PC-3 (cell line): ENCODE measurements around the gene TSHZ2. TPM values are rescaled to one million over a fixed set of nuclear protein-coding genes. Genes with fewer than 3 reads are reported as not detected.

Experiments
- ATAC-seq: fragments of 200-7000 bp; cut with Tn5 transposase; 2 replicates; pipeline ENCODE4 v1.9.1; 2020; ENCODE audit warnings: mild to moderate bottlenecking, moderate library complexity
- BruUV-seq: library from RNA; stranded (reverse); fragments of 400-500 nt; replicated peaks from 2 replicates; lab custom pipeline; 2021; lab: Mats Ljungman, UMichigan
- CTCF ChIA-PET: fragments of 300-600 bp; sonication (Branson Sonifier 250); formaldehyde crosslinking; loops from one replicate; lab custom pipeline; 2022; ENCODE audit warnings: antibody characterized with exemption; lab: Charles Lee
- POLR2A ChIA-PET: fragments of 300-600 bp; sonication (Branson Sonifier 250); formaldehyde crosslinking; loops from one replicate; lab custom pipeline; 2022; ENCODE audit warnings: antibody characterized with exemption; ENCODE audit not compliant: unreplicated experiment; lab: Charles Lee
- DNase-seq: peaks from one replicate; pipeline ENCODE4 v3.0.0-alpha.2; 2015
- H2AFZ ChIP-seq: fragments of 300-600 bp; sonication (generic); 2 replicates; pipeline ENCODE4 v1.6.0; 2016; ENCODE audit warnings: antibody characterized with exemption, low read length
- H3F3A ChIP-seq: fragments of 300-600 bp; sonication (generic); one replicate; pipeline ENCODE4 v1.6.0; 2017; ENCODE audit warnings: antibody characterized with exemption, low read length, control low read depth, mild to moderate bottlenecking; ENCODE audit not compliant: unreplicated experiment
- H3K27ac ChIP-seq: fragments of 300-600 bp; sonication (generic); 2 replicates; pipeline ENCODE4 v1.5.1; 2016; ENCODE audit warnings: mild to moderate bottlenecking, low read length
- H3K27me3 ChIP-seq: fragments of 300-600 bp; sonication (generic); 2 replicates; pipeline ENCODE4 v1.6.1; 2016; ENCODE audit warnings: low read length, mixed read lengths
- H3K36me3 ChIP-seq: fragments of 300-600 bp; sonication (generic); 2 replicates; pipeline ENCODE4 v1.6.1; 2016; ENCODE audit warnings: low read depth, mixed run types, low read length, mixed read lengths
- H3K4me1 ChIP-seq: fragments of 300-600 bp; sonication (generic); 2 replicates; pipeline ENCODE4 v1.5.1; 2016; ENCODE audit warnings: low read length; ENCODE audit not compliant: insufficient read depth
- H3K4me2 ChIP-seq: fragments of 300-600 bp; sonication (generic); 2 replicates; pipeline ENCODE4 v1.6.0; 2016; ENCODE audit warnings: low read length
- H3K4me3 ChIP-seq: fragments of 300-600 bp; sonication (generic); 2 replicates; pipeline ENCODE4 v1.5.1; 2016; ENCODE audit warnings: mild to moderate bottlenecking, low read length, mixed read lengths
- H3K79me2 ChIP-seq: fragments of 300-600 bp; sonication (generic); 2 replicates; pipeline ENCODE4 v1.6.1; 2017; ENCODE audit warnings: low read length, mixed read lengths
- H3K9ac ChIP-seq: fragments of 300-600 bp; sonication (generic); 2 replicates; pipeline ENCODE4 v1.6.0; 2016; ENCODE audit warnings: mild to moderate bottlenecking, low read length
- H3K9me2 ChIP-seq: fragments of 300-600 bp; sonication (generic); replicated peaks from 2 replicates; pipeline ENCODE4 v1.6.1; 2016; ENCODE audit warnings: mixed run types, low read length, mixed read lengths
- H3K9me3 ChIP-seq: fragments of 300-600 bp; sonication (generic); 2 replicates; pipeline ENCODE4 v1.6.1; 2016; ENCODE audit warnings: low read length, mixed read lengths
- H4K20me1 ChIP-seq: fragments of 300-600 bp; sonication (generic); 2 replicates; pipeline ENCODE4 v1.6.1; 2016; ENCODE audit warnings: low read length, mixed read lengths
- EZH2 ChIP-seq: fragments of 300-600 bp; sonication (generic); IDR thresholded peaks from one replicate; pipeline ENCODE4 v1.6.1; 2017; ENCODE audit warnings: antibody characterized with exemption, mild to moderate bottlenecking, low read length; ENCODE audit not compliant: unreplicated experiment
- EZH2phosphoT487 ChIP-seq: fragments of 300-600 bp; sonication (generic); IDR thresholded peaks from 2 replicates; pipeline ENCODE4 v1.6.1; 2018; ENCODE audit warnings: mild to moderate bottlenecking, antibody characterized with exemption, low read length, borderline replicate concordance
- intact Hi-C: fragments of 100-400 bp; cut with micrococcal nuclease; formaldehyde crosslinking; loops from 2 replicates; pipeline ENCODE4 v1.9.0; 2023
- total RNA-seq: library from RNA; depleted of rRNA; stranded (reverse); fragments of >200 nt; gene quantifications from 2 replicates; pipeline ENCODE4 v1.2.3, GENCODE V29; 2014
- TF ChIP-seq, protein P1 (sequence below): fragments of 300-600 bp; sonication (generic); conservative IDR thresholded peaks from 2 replicates; pipeline ENCODE4 v1.5.1; 2017; ENCODE audit warnings: antibody characterized with exemption, low read depth, mild to moderate bottlenecking, low read length

TSHZ2 gene
- total RNA-seq, 1 experiment from 2014 or later: not detected

GRCh38 chr20:53439046-53439445, 466.9 kb downstream of the TSHZ2 start:
- Histone ChIP-seq H3K9me2 (no peaks in the 10 kb centered on the region), H3K9ac (no peak overlapping the region), H3F3A (no peaks in the 10 kb centered on the region), H3K4me3 (no peak overlapping the region), H3K27ac (no peak overlapping the region), H4K20me1 (no peaks in the 10 kb centered on the region), H3K36me3 (no peaks in the 10 kb centered on the region), H3K27me3 (no peaks in the 10 kb centered on the region), H3K79me2 (no peaks in the 10 kb centered on the region), H3K4me2 (no peak overlapping the region), H3K4me1 (no peaks in the 10 kb centered on the region), H2AFZ (no peak overlapping the region), H3K9me3 (no peaks in the 10 kb centered on the region)
- intact Hi-C loops: no loop called here
- BruUV-seq: no TSS peak
- DNase-seq (no peak), ATAC-seq (no peak)
- no peak for TF ChIP-seq EZH2phosphoT487
- TF ChIP-seq EZH2: no peak
- TF ChIP-seq, protein P1, sequence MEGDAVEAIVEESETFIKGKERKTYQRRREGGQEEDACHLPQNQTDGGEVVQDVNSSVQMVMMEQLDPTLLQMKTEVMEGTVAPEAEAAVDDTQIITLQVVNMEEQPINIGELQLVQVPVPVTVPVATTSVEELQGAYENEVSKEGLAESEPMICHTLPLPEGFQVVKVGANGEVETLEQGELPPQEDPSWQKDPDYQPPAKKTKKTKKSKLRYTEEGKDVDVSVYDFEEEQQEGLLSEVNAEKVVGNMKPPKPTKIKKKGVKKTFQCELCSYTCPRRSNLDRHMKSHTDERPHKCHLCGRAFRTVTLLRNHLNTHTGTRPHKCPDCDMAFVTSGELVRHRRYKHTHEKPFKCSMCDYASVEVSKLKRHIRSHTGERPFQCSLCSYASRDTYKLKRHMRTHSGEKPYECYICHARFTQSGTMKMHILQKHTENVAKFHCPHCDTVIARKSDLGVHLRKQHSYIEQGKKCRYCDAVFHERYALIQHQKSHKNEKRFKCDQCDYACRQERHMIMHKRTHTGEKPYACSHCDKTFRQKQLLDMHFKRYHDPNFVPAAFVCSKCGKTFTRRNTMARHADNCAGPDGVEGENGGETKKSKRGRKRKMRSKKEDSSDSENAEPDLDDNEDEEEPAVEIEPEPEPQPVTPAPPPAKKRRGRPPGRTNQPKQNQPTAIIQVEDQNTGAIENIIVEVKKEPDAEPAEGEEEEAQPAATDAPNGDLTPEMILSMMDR: no peak
- ChIA-PET POLR2A (no interaction called here), CTCF (no interaction called here)

- Histone ChIP-seq H2AFZ (no peak overlapping the region), H3K36me3 (no peaks in the 10 kb centered on the region), H3K79me2 (no peaks in the 10 kb centered on the region), H3K9me3 (no peaks in the 10 kb centered on the region), H3K9me2 (no peaks in the 10 kb centered on the region), H3K4me2 (no peak overlapping the region), H3K4me1 (no peaks in the 10 kb centered on the region), H3K27ac (no peak overlapping the region), H3K27me3 (no peaks in the 10 kb centered on the region), H3K4me3 (no peak overlapping the region), H3K9ac (no peak overlapping the region), H4K20me1 (no peaks in the 10 kb centered on the region), H3F3A (no peaks in the 10 kb centered on the region)
- ATAC-seq (no peak), DNase-seq (no peak)
- ChIA-PET POLR2A (interaction anchor here (0.7 kb wide), 1 partner anchor 150 kb away, joined by 7 read pairs; no protein-coding TSS in a partner anchor), CTCF (no interaction called here)
- BruUV-seq: no TSS peak
- intact Hi-C loops: no loop called here
- TF ChIP-seq EZH2phosphoT487 (no peak), EZH2 (no peak)
- TF ChIP-seq, protein P1: no peak
Observed at GRCh38 chr20:53439616-53440015, 467.5 kb downstream of the TSHZ2 start.

- no peak for TF ChIP-seq EZH2
- no peak for TF ChIP-seq EZH2phosphoT487
- TF ChIP-seq, protein P1: no peak
- Histone ChIP-seq H3K27me3 (no peaks in the 10 kb centered on the region), H2AFZ (no peak overlapping the region), H3K4me3 (no peak overlapping the region), H3K4me2 (no peak overlapping the region), H3K4me1 (no peaks in the 10 kb centered on the region), H3F3A (no peaks in the 10 kb centered on the region), H3K9ac (no peak overlapping the region), H3K9me2 (no peaks in the 10 kb centered on the region), H3K36me3 (no peaks in the 10 kb centered on the region), H4K20me1 (no peaks in the 10 kb centered on the region), H3K27ac (no peak overlapping the region), H3K9me3 (peaks cover 14% of the 10 kb centered on the region; the same call in 1 of the 2 replicates), H3K79me2 (no peaks in the 10 kb centered on the region)
- no peak for ATAC-seq
- no TSS peak for BruUV-seq
- ChIA-PET CTCF (no interaction called here), POLR2A (no interaction called here)
- intact Hi-C loops: no loop called here
- no peak for DNase-seq
Observed at GRCh38 chr20:53444401-53445149, 472.4 kb downstream of the TSHZ2 start.
